T-helper 17 cell (primary cell): Measurements from ENCODE around the gene USP11. TPM values are rescaled to one million over a fixed set of nuclear protein-coding genes. Genes with fewer than 3 reads are reported as not detected.
A peak's percentile ranks its signal among the peaks of the same experiment; 100 is the strongest.

Experiments used
- ATAC-seq: fragments of 150-1000 bp; cut with Tn5 transposase; 2 replicates; pipeline ENCODE4 v1.10.0; 2021; ENCODE audit warnings: mild to moderate bottlenecking, moderate library complexity
- DNase-seq, 3 donors: peaks; one replicate each; pipeline versions ENCODE4 v3.0.0 to v3.0.0-alpha.2; 2020 to 2021
- H3K9me3 ChIP-seq: one replicate; pipeline ENCODE4 v1.7.0; 2013; ENCODE audit warnings: low read length, mild to moderate bottlenecking; ENCODE audit not compliant: control insufficient read depth, poor library complexity, severe bottlenecking
- H3K27ac Mint-ChIP-seq: one replicate; pipeline ENCODE4 v1.8.0; 2022; ENCODE audit warnings: mild to moderate bottlenecking, moderate library complexity, mixed read lengths
- H3K27me3 Mint-ChIP-seq: one replicate; pipeline ENCODE4 v1.8.0; 2022; ENCODE audit warnings: mixed read lengths
- H3K36me3 Mint-ChIP-seq: one replicate; pipeline ENCODE4 v1.8.0; 2022; ENCODE audit warnings: low read depth, mixed read lengths
- H3K4me1 Mint-ChIP-seq: one replicate; pipeline ENCODE4 v1.8.0; 2022; ENCODE audit warnings: mild to moderate bottlenecking, mixed read lengths
- H3K4me3 Mint-ChIP-seq: one replicate; pipeline ENCODE4 v1.8.0; 2022; ENCODE audit warnings: mild to moderate bottlenecking, moderate library complexity, mixed read lengths
- total RNA-seq, 4 donors: library from RNA in 2 of 4; stranded (reverse) in 2 of 4; gene quantifications; one replicate each; pipeline ENCODE4 v1.2.3 and lab custom pipeline; 2022 to 2026

The USP11 gene
- total RNA-seq, 2 donors from 2014 or later, result 42.0 to 42.9 TPM

DNA sequence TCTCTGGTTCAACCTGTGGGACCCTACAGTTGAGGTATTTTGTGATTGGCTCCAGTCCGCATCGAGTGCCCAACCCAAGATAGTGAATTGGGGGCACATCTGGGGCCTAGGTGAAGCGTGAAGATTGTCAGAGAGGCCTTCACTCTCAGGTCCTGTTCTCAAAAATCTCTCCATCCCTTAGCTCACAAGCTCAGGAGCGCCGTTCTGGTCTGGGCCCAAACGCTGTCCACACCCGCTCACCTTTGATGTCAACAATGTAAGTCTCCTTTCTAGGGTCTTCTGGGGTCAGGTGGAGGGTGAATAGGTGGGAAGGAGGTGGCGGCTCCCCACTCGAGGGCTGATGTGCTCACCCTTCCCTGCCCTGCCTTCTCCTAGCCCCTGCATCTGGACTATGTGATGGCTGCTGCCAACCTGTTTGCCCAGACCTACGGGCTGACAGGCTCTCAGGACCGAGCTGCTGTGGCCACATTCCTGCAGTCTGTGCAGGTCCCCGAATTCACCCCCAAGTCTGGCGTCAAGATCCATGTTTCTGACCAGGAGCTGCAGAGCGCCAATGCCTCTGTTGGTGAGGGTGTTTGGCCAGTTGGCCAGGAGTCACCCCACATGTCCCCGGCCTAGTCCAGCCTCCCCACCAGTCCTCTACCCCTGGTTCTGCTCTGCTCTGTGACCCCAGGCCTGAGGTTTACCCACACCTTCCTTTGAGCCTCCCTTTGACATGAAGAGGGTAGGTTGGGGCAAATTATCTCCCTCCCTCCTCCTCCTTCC, 22.0 kb upstream of the USP11 start:
- ATAC-seq (no peak), DNase-seq (no peak)
- Mint-ChIP-seq H3K4me3 (no peak overlapping the region), H3K4me1 (peaks cover 6% of the 10 kb centered on the region), H3K36me3 (peaks cover 10% of the 10 kb centered on the region), H3K27ac (peak overlapping the region; percentile 49), H3K27me3 (no peaks in the 10 kb centered on the region)
- H3K9me3 ChIP-seq, result no peaks in the 10 kb centered on the region

DNA sequence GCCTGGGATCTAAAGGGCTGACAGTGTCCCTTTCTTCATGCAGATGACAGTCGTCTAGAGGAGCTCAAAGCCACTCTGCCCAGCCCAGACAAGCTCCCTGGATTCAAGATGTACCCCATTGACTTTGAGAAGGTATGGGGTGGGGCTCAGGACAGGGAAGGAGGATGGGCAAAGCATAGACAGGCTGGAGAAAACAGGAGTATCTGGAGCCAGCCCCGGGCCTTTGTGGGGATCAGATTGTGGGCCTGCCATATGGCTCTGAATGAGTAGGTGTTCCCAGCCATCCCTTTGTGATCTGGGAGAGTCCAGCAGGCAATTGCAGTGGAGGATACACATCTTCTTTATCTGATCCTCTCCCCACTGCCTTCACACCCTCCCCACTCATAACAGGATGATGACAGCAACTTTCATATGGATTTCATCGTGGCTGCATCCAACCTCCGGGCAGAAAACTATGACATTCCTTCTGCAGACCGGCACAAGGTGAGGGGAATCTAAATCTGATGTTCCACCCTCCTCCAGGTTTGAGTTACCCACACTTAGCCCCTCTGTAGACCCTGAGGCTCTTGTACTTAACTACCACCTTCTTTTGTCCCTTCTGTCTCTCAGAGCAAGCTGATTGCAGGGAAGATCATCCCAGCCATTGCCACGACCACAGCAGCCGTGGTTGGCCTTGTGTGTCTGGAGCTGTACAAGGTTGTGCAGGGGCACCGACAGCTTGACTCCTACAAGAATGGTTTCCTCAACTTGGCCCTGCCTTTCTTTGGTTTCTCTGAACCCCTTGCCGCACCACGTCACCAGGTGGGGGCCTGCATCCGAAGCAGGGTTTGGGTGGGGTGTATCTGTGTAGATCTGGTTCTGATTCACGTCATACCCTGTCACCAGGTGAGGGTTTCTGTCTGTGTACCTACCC, 20.2 kb upstream of the USP11 start:
- no peak for ATAC-seq
- Mint-ChIP-seq H3K4me3 (peak overlapping the region; percentile 9), H3K27me3 (no peaks in the 10 kb centered on the region), H3K36me3 (peaks cover 13% of the 10 kb centered on the region), H3K27ac (peak overlapping the region; percentile 41), H3K4me1 (peaks cover 21% of the 10 kb centered on the region)
- H3K9me3 ChIP-seq, result no peaks in the 10 kb centered on the region
- DNase-seq, result no peak

DNA sequence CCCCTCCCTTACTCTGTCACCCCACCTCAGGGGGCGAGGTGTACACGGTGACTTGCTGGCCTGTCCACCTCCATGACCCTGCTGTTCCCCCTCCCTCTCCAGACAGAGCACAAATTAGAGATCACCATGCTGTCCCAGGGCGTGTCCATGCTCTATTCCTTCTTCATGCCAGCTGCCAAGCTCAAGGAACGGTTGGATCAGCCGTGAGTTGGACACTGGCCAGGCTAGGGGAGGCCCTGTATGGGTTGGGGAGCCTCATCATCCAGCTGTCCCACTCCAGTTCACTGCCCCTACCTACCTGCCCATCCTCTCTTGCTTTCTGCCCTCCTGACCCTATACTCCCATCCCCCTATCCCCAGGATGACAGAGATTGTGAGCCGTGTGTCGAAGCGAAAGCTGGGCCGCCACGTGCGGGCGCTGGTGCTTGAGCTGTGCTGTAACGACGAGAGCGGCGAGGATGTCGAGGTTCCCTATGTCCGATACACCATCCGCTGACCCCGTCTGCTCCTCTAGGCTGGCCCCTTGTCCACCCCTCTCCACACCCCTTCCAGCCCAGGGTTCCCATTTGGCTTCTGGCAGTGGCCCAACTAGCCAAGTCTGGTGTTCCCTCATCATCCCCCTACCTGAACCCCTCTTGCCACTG, 18.3 kb upstream of the USP11 start:
- ATAC-seq (no peak), DNase-seq (no peak)
- H3K4me1 Mint-ChIP-seq, result peaks cover 28% of the 10 kb centered on the region
- H3K36me3 Mint-ChIP-seq, result peaks cover 13% of the 10 kb centered on the region
- H3K4me3 Mint-ChIP-seq, result no peak overlapping the region
- peak overlapping the region; percentile 57 for H3K27ac Mint-ChIP-seq
- H3K9me3 ChIP-seq, result no peaks in the 10 kb centered on the region
- no peaks in the 10 kb centered on the region for H3K27me3 Mint-ChIP-seq

DNA sequence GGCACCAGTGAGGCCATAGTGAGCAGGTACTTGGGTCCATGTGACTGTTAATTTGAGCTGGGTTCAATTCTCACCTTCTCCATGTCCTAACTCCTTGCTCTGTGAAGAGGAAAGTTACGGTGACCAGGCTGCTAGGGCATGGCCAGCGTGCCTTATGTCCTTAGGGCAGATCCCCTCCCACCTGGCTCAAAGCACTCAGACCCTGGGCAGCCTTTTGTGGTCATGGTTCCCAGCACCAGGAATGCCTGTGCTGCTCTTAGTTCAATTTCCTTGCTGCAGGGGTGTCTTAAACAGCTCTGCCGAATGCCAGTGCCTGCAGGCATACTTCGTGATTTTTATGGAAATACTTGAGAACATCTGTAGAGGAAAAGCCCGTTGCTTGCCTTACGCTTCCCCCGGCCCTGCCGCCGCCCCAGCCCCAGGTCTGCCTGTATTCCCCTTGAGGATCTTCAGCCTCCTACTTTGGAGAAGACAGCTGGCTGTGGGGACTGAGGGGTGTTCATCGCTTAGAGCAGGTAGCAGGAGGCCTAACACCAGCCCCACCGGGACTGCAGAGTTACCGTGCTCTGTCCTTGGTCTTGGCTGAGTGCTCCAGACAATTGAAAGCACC, 17.4 kb upstream of the USP11 start:
- ATAC-seq (no peak), DNase-seq (no peak)
- peak overlapping the region; percentile 97 for H3K27ac Mint-ChIP-seq
- H3K27me3 Mint-ChIP-seq, result no peaks in the 10 kb centered on the region
- H3K9me3 ChIP-seq, result no peaks in the 10 kb centered on the region
- peaks cover 37% of the 10 kb centered on the region for H3K4me1 Mint-ChIP-seq
- no peak overlapping the region for H3K4me3 Mint-ChIP-seq
- H3K36me3 Mint-ChIP-seq, result peaks cover 13% of the 10 kb centered on the region

DNA sequence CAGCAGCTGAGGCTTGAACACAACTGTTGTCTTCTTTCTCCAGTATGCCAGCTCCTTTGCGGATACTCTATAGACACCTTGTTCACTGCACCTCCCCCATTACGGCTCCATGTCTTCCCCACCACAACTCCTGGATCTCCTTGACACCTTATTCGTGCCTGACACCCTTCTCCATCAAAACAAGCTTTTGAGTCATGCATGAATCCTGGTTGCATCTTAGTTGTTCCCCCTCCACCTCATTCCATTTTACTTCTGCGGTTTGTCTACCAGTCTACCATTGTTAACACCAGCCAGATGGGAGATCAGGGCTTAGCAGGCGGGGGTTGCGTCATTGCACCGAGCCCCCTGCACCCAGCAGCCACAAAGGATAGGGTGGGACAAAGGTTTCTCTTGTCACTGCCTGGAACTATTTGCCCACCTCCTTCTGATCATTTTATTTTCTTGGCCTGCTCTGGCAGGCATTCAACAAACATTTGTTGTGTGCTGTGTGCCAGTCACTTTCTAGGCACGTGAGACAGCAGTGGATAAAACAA, 16.4 kb upstream of the USP11 start:
- H3K9me3 ChIP-seq, result no peaks in the 10 kb centered on the region
- Mint-ChIP-seq H3K27ac (peak overlapping the region; percentile 97), H3K27me3 (no peaks in the 10 kb centered on the region), H3K4me3 (no peak overlapping the region), H3K4me1 (peaks cover 41% of the 10 kb centered on the region), H3K36me3 (peaks cover 11% of the 10 kb centered on the region)
- DNase-seq (no peak), ATAC-seq (no peak)

DNA sequence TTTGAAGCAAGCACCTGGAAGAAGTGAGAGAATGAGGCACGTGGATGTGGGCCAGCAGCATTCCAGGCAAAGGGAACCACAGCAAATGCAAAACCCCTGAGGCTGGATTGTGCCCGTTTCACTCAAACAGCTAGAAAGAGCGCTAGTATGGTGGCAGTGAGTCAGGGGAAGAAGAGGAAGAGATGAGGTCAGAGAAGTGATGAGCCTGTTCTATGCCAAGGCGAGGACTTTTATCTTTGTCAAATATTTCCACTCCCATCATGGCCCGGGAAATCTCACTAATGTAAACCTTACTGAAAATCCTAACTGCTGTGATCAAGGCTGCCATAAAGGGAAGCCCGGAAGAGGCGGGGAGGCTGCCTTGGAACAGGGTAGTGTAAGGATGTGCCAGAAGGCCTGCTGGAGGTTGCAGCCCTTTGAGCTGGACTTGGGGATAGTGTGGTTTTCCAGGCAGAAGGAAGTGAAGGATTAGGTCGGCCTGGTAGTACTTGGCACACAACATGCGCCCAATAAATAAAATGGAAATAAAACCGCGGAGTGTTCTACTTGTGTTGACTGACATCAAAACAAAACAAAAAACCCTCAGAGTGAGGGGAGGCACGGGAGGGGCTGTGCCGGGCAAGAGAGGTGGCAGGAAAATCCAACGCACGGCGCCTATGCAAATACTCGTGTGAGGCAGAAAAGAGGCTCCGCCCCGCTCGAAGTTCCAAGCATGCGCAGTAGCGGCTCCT, 15.5 kb upstream of the USP11 start:
- Mint-ChIP-seq H3K27me3 (no peaks in the 10 kb centered on the region), H3K4me3 (peak overlapping the region; percentile 94), H3K27ac (peak overlapping the region; percentile 97), H3K4me1 (peaks cover 41% of the 10 kb centered on the region), H3K36me3 (peaks cover 4% of the 10 kb centered on the region)
- DNase-seq (no peak), ATAC-seq (no peak)
- no peaks in the 10 kb centered on the region for H3K9me3 ChIP-seq

DNA sequence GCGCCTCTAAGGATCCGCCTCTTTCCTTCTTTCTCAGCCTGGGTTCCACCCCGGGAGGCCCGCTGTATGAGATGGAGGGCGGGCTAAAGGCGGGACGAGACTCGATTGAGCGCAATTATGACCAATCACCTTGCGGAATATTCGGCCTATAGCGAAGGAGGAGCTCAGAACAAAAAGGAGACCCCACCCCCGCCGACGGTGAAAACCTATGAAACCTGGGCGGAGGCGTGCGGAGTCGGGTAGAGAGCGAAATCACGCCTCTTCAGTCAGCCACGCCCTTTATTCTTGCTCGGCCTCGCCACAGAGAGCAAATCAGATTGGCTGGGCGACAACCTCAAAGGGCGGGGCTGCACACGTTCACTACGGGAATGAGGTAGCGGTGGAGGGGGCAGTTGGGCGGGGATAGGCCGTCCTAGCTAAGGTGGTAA, 14.9 kb upstream of the USP11 start:
- ATAC-seq, result peak; percentile 83
- H3K36me3 Mint-ChIP-seq, result peaks cover 4% of the 10 kb centered on the region
- peak; percentile 81 to 91 (median 88) for DNase-seq
- H3K27me3 Mint-ChIP-seq, result no peaks in the 10 kb centered on the region
- H3K27ac Mint-ChIP-seq, result peak overlapping the region; percentile 97
- H3K4me1 Mint-ChIP-seq, result peaks cover 41% of the 10 kb centered on the region
- peak overlapping the region; percentile 94 for H3K4me3 Mint-ChIP-seq
- H3K9me3 ChIP-seq, result no peaks in the 10 kb centered on the region

DNA sequence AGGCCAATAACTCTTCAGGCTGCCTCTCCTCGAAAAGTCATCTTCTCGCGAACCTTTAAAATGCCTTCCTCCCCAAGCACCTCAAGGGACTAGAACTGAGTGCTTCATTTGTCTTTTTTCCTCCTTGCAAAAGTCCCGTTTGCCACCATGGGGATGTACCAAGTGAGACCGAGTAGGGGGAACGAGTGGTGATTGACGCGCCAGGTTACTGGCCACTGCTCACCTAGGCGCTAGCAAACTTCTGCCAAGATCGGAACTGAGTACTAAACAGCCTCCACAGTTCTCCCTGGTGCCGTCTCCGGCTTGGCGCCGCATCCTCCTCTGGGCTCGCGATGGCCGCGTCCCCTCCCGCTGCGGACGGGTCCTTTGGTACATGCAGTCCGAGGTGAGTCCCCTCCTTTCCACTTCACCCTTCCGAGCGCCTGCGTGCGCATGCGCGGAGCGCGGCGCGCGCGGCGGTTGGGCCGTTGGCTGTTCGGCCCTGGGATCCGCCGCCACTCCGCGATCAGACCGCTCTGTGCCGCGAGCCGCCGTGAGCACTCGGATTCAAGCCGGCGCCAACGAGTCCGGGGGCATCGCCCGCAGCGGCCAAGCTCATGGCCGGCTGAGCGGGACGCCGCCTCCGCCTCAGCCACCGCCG, 14.4 kb upstream of the USP11 start, which contains the start of gene CDK16:
Gene CDK16, plus strand, starts transcription at position 402 of the 640 bp plus-strand sequence. CDS start 4,877 bp downstream, outside the sequence.
- peaks cover 41% of the 10 kb centered on the region for H3K4me1 Mint-ChIP-seq
- no peaks in the 10 kb centered on the region for H3K27me3 Mint-ChIP-seq
- H3K36me3 Mint-ChIP-seq, result peaks cover 4% of the 10 kb centered on the region
- H3K9me3 ChIP-seq, result no peaks in the 10 kb centered on the region
- DNase-seq, result peak; percentile 53 to 62 (median 56)
- peak within 1 kb of the TSS; percentile 97 for H3K27ac Mint-ChIP-seq
- H3K4me3 Mint-ChIP-seq, result peak within 1 kb of the TSS; percentile 94
- ATAC-seq, result peak; percentile 35

DNA sequence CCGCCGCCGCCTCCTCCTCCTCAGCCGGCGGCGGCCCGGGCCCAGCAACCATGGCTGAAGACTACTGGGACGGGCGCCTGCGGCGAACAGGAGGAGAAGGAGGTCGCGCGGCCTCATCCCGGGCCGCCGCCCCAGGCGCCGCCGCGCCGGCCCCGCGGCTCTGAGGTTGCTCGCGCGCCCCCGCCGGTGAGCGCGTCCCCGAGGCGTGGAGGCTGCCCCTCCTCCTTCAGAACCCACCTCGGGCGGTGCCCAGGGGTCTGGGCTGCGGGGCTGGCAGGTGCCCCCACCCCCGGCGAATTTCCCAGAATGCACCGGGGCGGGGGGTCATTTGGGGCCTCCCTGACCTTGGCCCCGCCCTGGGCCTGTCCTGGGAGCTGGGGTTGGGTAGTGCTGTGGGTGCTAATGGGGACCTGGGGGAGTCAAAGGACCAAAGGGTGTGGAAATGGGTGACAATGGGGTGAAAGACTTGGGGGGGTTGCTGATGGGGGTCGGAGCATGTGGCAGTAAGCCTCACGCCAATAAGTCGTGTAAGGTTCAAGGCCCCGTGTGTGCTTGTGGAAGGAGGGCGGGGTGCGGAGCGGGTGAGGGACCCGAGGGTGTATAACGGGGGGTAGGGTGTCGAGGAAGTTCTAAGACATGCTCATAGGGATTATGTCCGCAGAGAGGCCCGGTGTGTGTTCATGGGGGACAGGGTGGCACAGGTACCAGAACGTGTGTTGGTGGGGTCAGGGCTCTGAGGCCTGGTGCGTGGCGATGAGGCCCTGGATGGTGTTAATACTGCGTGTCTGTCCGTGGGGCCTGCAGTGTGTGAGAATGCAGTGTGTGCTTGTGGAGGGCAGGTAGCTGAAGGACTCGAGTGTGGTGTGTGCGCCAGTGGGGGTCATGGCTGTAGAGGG, 13.6 kb upstream of the USP11 start:
- Mint-ChIP-seq H3K27ac (peak overlapping the region; percentile 97), H3K4me3 (peak overlapping the region; percentile 93), H3K36me3 (peaks cover 4% of the 10 kb centered on the region), H3K4me1 (peaks cover 41% of the 10 kb centered on the region), H3K27me3 (no peaks in the 10 kb centered on the region)
- DNase-seq, result peak; percentile 27 to 34 (median 34)
- H3K9me3 ChIP-seq, result no peaks in the 10 kb centered on the region
- ATAC-seq, result no peak

DNA sequence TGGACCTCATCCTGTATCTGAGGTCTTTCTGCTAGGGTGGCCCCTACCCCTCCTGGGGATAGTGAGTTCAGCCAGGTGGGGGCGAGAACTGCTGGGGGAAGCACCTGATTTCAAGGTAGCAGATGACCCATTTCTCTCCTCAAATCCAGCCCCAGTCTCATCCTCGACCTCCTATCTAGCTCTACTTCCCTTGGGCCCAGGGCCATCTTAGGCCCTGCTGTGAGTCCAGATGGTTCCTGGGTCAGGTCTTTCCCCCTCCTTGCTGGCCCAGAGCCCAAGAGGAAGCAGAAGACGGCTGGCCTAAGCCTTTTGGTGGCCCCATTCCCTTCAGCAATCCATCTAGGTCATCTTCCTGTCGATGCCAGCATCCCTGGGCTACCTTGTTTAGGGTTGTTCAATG, 11.1 kb upstream of the USP11 start:
- ATAC-seq, result no peak
- peak overlapping the region; percentile 6 for H3K27ac Mint-ChIP-seq

DNA sequence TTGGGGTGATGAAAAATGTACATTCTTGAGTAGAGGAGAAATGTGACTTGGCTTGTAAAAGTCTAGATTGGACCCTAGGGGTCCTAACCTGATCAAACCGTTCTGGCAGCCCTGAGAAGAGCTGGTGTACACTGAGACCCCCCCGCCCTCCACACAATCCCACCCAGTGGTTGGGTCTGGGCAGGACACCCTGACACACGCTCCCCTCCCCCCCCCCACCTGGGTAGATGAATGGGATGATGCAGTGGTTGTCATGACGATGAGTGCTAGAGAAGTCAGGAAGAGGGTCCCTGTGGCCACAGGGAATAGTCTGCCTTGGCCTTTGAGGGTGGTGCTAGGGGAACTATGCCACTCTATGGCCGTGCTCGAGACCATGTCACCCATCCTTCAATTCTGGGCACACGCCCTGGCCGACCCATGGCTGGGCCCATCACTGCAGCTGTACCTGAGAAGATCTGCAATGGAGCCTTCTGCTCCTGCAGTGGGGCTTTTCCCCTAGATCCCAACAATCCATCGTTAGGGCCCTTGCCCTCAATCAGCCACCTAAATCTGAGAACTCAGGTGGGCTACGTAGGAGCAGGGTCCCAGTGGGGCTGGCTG, 10.0 kb upstream of the USP11 start:
- H3K36me3 Mint-ChIP-seq, result no peaks in the 10 kb centered on the region
- H3K27ac Mint-ChIP-seq, result peak overlapping the region; percentile 56
- ATAC-seq (no peak), DNase-seq (no peak)
- H3K4me3 Mint-ChIP-seq, result no peak overlapping the region
- H3K9me3 ChIP-seq, result no peaks in the 10 kb centered on the region
- no peaks in the 10 kb centered on the region for H3K27me3 Mint-ChIP-seq
- peaks cover 26% of the 10 kb centered on the region for H3K4me1 Mint-ChIP-seq

More for the DNA sequence above, 11.1 kb upstream of the USP11 start:
- peak overlapping the region; percentile 33 for H3K4me3 Mint-ChIP-seq
- no peaks in the 10 kb centered on the region for H3K9me3 ChIP-seq
- peaks cover 32% of the 10 kb centered on the region for H3K4me1 Mint-ChIP-seq
- no peaks in the 10 kb centered on the region for H3K27me3 Mint-ChIP-seq
- no peaks in the 10 kb centered on the region for H3K36me3 Mint-ChIP-seq
- DNase-seq, result no peak
